Lower leg skin (tissue), 3 donors: Measurements from ENCODE around the gene PSMA7.

Source experiments
- CTCF ChIP-seq, 3 donors: fragments of 450-650 bp; IDR thresholded peaks; one replicate each; pipeline ENCODE4 v1.5.1; 2016; ENCODE audit warnings: antibody characterized with exemption in 3 of 3, mild to moderate bottlenecking in 3 of 3, moderate library complexity in 2 of 3
- POLR2A ChIP-seq, 2 donors: fragments of 450-650 bp; IDR thresholded peaks; one replicate each; pipeline ENCODE4 v1.6.1; 2016 to 2017; ENCODE audit warnings: antibody characterized with exemption in 2 of 2, mild to moderate bottlenecking in 1 of 2, moderate library complexity in 1 of 2

- TF ChIP-seq CTCF (IDR thresholded peaks at IDR 0.05) (no peak), POLR2A (IDR thresholded peaks at IDR 0.05) (no peak)
These were observed 54.7 kb downstream of the PSMA7 start for GRCh38 chr20:62088258-62089127.
